ENCODE measurements around the gene POTEM. TPM values are rescaled to one million over a fixed set of nuclear protein-coding genes. Genes with fewer than 3 reads are reported as not detected.
"Not testable (repeated sequence)": the region's sequence is repeated elsewhere in the genome, so short reads cannot be mapped to it uniquely, and the experiment has no call there.

Gene POTEM
- total RNA-seq, 8 experiments from 2014 or later = not detected

- H3K4me3 ChIP-seq; H3K27ac ChIP-seq; ATAC-seq (replicated peaks in 6 of 8); in situ Hi-C loops (cut with MboI; ENCODE audit: low pct_unique_long_range_greater_than_20kb in 2 of 9, low sequenced_read_pairs in 9 of 9, unreplicated experiment in 9 of 9); H3K4me1 ChIP-seq (replicated peaks in 1 of 2): not testable (repeated sequence)
- WGBS, 10 experiments = no CpG with 5 or more reads among the region's 9 CpGs
Measured at GRCh38 chr14:19006490-19006889, 39.3 kb downstream of the POTEM start.

GRCh38 chr14:19007678-19008077 is 40.4 kb downstream of the POTEM start:
- no CpG with 5 or more reads among the region's 6 CpGs for WGBS, 10 experiments

DNA sequence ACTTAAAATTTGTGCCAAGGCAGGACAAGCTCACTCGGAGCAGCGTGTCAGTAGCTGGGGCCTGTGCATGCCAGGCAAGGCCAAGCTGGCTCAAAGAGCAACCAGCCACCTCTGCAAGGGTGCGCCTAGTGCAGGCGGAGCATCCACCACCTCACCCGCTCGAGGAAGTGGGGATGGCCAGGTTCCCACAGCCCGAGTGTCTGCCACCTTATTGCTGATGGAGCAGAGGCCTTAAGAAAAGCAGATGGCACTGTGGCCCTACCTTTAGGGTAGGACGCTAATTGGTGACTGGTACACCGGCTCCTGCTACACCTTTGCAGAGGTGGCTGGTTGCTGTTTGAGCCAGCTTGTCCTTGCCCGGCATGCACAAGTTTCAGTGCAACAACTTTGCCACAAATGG is 43.8 kb downstream of the POTEM start:
- in situ Hi-C loops (cut with MboI; ENCODE audit: low pct_unique_long_range_greater_than_20kb in 2 of 9, low sequenced_read_pairs in 9 of 9, unreplicated experiment in 9 of 9); H3K27ac ChIP-seq; ATAC-seq (replicated peaks in 6 of 8); H3K4me3 ChIP-seq; H3K4me1 ChIP-seq (replicated peaks in 1 of 2): not testable (repeated sequence)
- no CpG with 5 or more reads among the region's 10 CpGs for WGBS, 10 experiments

More at GRCh38 chr14:19007678-19008077, 40.4 kb downstream of the POTEM start:
- H3K4me1 ChIP-seq (replicated peaks in 1 of 2); ATAC-seq (replicated peaks in 6 of 8); H3K27ac ChIP-seq; in situ Hi-C loops (cut with MboI; ENCODE audit: low pct_unique_long_range_greater_than_20kb in 2 of 9, low sequenced_read_pairs in 9 of 9, unreplicated experiment in 9 of 9); H3K4me3 ChIP-seq: not testable (repeated sequence)

DNA sequence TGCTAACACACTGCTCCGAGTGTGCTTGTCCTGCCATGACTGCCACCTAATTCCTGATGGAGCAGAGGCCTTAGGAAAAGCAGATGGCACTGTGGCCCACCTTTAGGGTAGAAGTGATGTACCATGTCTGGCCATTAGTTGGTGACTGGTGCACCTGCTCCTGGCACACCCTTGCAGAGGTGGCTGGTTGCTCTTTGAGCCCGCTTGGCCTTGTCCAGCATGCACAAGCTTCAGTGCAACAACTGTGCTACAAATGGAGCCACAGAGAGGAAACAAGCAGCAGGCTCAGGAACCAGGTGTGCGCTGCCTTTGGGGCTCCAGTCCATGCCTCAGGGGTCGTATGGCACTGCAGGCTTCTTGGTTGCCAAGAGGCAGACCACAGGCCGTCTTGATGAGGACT is 44.5 kb downstream of the POTEM start:
- H3K4me3 ChIP-seq; in situ Hi-C loops (cut with MboI; ENCODE audit: low pct_unique_long_range_greater_than_20kb in 2 of 9, low sequenced_read_pairs in 9 of 9, unreplicated experiment in 9 of 9); H3K4me1 ChIP-seq (replicated peaks in 1 of 2); ATAC-seq (replicated peaks in 6 of 8); H3K27ac ChIP-seq: not testable (repeated sequence)
- WGBS, 10 experiments = no CpG with 5 or more reads among the region's 5 CpGs

GRCh38 chr14:19015185-19015584 is 48.0 kb downstream of the POTEM start:
- in situ Hi-C loops (cut with MboI; ENCODE audit: low pct_unique_long_range_greater_than_20kb in 2 of 9, low sequenced_read_pairs in 9 of 9, unreplicated experiment in 9 of 9) = not testable (repeated sequence)

DNA sequence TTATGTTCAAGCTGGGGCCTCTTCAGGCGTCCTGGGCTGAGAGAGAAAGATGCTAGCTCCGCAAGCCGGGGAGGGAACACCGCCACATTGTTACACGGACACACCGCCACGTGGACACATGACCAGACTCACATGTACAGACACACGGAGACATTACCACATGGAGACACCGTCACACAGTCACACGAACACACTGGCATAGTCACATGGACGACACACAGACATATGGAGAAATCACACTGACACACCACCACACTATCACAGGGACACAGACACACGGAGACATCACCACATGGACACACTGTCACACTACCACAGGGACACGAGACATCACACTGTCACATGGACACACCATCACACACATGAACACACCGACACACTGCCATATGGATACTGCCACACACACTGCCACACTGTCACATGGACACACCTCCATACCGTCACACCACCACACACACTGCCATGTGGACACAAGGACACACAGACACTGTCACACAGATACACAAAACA is 57.9 kb downstream of the POTEM start:
- in situ Hi-C loops (cut with MboI; ENCODE audit: low pct_unique_long_range_greater_than_20kb in 2 of 9, low sequenced_read_pairs in 9 of 9, unreplicated experiment in 9 of 9); H3K27ac ChIP-seq; H3K4me3 ChIP-seq; ATAC-seq (replicated peaks in 6 of 8); H3K4me1 ChIP-seq (replicated peaks in 1 of 2): not testable (repeated sequence)
- no CpG with 5 or more reads among the region's 15 CpGs for WGBS, 10 experiments

More at GRCh38 chr14:19015185-19015584, 48.0 kb downstream of the POTEM start:
- no CpG with 5 or more reads among the region's 3 CpGs for WGBS, 10 experiments
- not testable (repeated sequence) for ATAC-seq (replicated peaks in 6 of 8); H3K27ac ChIP-seq; H3K4me1 ChIP-seq (replicated peaks in 1 of 2); H3K4me3 ChIP-seq

DNA sequence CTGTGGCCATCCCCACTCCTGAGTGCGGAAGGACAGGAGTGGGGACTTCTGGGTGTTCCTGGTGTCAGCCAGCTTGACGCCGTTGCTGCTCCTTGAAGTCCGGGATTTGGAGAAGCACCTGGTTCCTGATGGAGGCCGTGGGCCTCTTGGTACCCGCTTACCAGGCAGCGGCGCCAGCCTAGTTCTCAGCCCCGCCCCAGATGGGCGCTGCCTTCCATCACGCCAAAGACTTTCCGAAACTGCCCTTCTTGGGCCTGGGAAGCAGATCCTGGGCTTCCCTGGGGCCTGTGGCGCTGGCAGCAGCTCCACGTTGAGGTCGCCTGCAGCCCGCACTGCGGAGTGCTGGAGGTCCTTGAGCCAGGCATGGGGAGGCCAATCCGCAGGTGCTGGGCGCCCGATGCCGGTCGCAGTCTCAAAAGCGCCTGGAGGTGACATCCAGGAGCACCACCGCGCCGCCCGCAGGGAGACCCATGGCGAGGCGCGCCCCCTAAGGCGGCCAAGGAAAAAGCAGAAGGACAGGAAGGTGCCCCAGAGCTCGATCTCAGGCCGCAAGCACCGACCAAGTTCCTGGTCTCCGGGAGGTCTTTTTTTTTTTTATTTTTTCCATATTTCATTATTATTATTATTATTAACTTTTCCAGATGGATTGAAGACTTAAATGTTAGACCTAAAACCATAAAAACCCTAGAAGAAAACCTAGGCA is 59.6 kb downstream of the POTEM start:
- no CpG with 5 or more reads among the region's 35 CpGs for WGBS, 10 experiments
- H3K27ac ChIP-seq; H3K4me1 ChIP-seq (replicated peaks in 1 of 2); ATAC-seq (replicated peaks in 6 of 8); H3K4me3 ChIP-seq; in situ Hi-C loops (cut with MboI; ENCODE audit: low pct_unique_long_range_greater_than_20kb in 2 of 9, low sequenced_read_pairs in 9 of 9, unreplicated experiment in 9 of 9): not testable (repeated sequence)

DNA sequence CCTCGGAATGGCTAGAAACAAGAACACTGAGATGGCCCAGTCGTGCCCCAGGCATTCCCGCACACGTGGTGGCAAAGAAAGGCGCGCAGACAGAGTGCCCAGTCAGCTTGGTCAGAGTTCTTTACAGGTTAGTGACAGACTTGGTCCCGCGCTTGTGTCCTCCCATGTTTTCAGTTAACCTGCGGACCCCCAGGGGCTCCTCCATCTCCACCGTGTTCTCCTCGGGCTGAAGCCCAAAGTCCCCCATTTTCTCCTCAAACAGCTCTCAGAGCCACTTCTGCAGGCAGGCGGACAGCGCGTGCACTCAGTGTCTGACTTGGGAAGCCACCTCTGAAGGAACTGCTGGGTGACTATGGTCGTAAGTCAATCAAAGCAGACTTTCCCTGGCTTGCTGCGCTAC is 60.7 kb downstream of the POTEM start:
- WGBS, 10 experiments = no CpG with 5 or more reads among the region's 16 CpGs
- in situ Hi-C loops (cut with MboI; ENCODE audit: low pct_unique_long_range_greater_than_20kb in 2 of 9, low sequenced_read_pairs in 9 of 9, unreplicated experiment in 9 of 9) = not testable (repeated sequence)

DNA sequence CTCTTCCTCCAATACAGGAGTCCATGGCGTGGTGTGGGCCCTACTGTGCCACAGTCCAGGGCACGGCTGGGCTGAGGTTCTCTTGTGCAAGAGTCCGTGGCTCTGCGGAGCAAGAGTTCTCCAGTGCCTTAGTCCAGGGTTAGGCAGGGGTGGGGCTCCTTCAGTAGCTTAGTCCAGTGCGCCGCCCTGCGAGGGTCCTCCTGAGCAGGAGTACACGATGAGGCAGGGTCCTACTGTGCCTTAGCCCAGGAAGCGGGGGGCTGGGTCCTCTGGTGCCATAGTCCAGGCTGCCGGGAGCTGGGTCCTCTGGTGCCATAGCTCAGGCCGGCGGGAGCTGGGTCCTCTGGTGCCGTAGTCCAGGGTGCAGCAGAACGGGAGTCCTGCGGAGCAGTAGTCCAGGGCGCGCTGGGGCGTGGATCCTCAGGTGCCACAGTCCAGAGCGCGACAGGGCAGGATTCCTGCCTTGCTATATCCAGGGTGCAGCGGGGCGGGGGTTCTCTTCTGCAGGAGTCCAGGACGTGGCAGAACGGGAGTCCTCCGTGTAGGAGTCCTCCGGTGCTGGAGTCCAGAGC is 69.7 kb downstream of the POTEM start:
- WGBS, 10 experiments = no CpG with 5 or more reads among the region's 26 CpGs
- in situ Hi-C loops (cut with MboI; ENCODE audit: low pct_unique_long_range_greater_than_20kb in 2 of 9, low sequenced_read_pairs in 9 of 9, unreplicated experiment in 9 of 9); H3K4me3 ChIP-seq; H3K4me1 ChIP-seq (replicated peaks in 1 of 2); ATAC-seq (replicated peaks in 6 of 8); H3K27ac ChIP-seq: not testable (repeated sequence)

More for the DNA sequence above, 60.7 kb downstream of the POTEM start:
- ATAC-seq (replicated peaks in 6 of 8); H3K27ac ChIP-seq; H3K4me1 ChIP-seq (replicated peaks in 1 of 2); H3K4me3 ChIP-seq: not testable (repeated sequence)

DNA sequence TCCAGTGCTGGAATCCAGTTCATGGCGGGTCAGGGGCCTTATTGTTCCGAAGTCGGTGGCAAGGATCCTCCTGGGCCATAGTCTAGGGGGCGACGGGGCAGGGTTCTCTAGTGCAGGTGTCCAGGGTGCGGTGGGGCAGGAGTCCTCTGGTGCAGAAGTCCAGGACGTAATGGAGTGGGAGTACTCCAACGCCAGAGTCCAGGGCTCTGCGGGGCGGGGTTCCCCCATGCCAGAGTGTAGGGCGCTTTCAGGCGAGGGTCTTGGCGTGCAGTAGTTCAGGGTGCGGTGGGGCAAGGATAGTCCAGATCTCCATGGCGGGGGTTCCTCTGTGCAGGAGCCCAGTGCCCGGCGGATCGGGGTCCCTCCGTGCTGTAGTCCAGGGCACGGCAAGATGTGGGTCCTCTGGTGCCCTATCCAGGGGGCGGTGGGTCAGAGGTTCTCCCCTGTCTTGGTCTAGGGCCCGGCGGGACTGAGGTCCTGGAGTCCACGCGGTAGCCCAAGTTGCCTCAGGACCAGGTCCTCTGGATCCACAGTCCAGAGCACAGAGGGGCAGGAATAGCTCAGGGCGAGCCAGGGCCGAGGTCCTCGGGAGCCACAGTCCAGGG is 70.9 kb downstream of the POTEM start:
- H3K27ac ChIP-seq; ATAC-seq (replicated peaks in 6 of 8); H3K4me3 ChIP-seq; in situ Hi-C loops (cut with MboI; ENCODE audit: low pct_unique_long_range_greater_than_20kb in 2 of 9, low sequenced_read_pairs in 9 of 9, unreplicated experiment in 9 of 9); H3K4me1 ChIP-seq (replicated peaks in 1 of 2): not testable (repeated sequence)
- WGBS, 10 experiments = no CpG with 5 or more reads among the region's 28 CpGs

DNA sequence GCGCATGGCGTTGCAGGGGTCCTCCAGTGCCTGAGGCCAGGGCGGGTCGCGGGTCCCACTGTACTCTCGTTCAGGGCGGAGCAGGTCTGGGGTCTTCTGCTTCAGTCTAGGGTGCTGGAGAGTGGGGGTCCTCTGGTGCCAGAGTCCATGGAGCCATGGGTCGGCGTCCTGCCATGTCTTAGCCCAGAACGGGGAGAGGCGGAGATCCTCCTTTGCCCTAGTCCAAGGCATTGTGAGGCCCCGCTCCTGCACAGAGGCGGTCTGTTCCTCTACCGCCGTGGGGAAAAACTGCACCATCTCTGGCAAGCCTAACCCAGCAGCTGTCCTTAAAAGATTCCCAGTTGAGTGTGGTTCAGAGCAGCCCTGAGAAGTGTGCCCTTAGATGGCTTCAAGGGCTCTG is 71.6 kb downstream of the POTEM start:
- no CpG with 5 or more reads among the region's 15 CpGs for WGBS, 10 experiments
- in situ Hi-C loops (cut with MboI; ENCODE audit: low pct_unique_long_range_greater_than_20kb in 2 of 9, low sequenced_read_pairs in 9 of 9, unreplicated experiment in 9 of 9); H3K27ac ChIP-seq; H3K4me1 ChIP-seq (replicated peaks in 1 of 2); ATAC-seq (replicated peaks in 6 of 8); H3K4me3 ChIP-seq: not testable (repeated sequence)

DNA sequence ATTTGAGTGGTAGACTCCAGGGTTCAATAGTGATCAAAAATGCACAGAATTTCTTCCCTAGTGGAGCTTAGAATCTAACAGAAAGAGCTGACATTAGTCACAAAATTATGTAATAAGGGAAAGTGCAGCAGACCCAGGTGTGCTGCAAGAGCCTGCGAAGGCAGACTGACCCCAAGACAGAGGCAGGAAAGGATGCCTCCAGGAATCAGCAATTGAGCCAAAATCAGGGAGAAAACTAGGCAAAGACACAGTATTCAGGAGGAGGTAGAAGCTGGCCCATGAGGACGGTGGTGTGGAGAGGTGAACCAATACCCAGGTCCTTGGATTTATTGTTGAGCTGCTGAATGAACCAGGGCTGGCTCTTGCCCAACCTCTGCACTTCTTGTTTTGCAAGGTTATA is 76.2 kb downstream of the POTEM start:
- H3K27ac ChIP-seq; in situ Hi-C loops (cut with MboI; ENCODE audit: low pct_unique_long_range_greater_than_20kb in 2 of 9, low sequenced_read_pairs in 9 of 9, unreplicated experiment in 9 of 9); H3K4me3 ChIP-seq; H3K4me1 ChIP-seq (replicated peaks in 1 of 2); ATAC-seq (replicated peaks in 6 of 8): not testable (repeated sequence)
- no CpG with 5 or more reads among the region's 2 CpGs for WGBS, 10 experiments
